OCI-LY3 (cell line): ENCODE data around the gene MR1.
A peak's percentile ranks its signal among the peaks of the same experiment; 100 is the strongest.

Experiments
- CTCF ChIP-seq: fragments of 200-600, 300-600 bp; sonication (generic); IDR thresholded peaks from 2 replicates; pipeline ENCODE4 v1.5.1; 2014; ENCODE audit warnings: antibody characterized with exemption, low read length, low read depth
- EZH2phosphoT487 ChIP-seq: fragments of 200-600 bp; shearing (Covaris generic); IDR thresholded peaks from 2 replicates; pipeline ENCODE4 v1.6.1; 2018; ENCODE audit warnings: antibody characterized with exemption, mixed run types, low read depth

GRCh38 chr1:181038399-181038873 is 4.7 kb downstream of the MR1 start:
- peak; percentile 88 for TF ChIP-seq CTCF
- TF ChIP-seq EZH2phosphoT487, result no peak
